H1 (cell line): Measurements from ENCODE around the gene CMIP. TPM values are rescaled to one million over a fixed set of nuclear protein-coding genes. Genes with fewer than 3 reads are reported as not detected.

Source experiments
- CTCF ChIA-PET: fragments of 300-600 bp; sonication (Branson Sonifier 250); formaldehyde crosslinking; loops from one replicate; lab custom pipeline; 2021; ENCODE audit not compliant: partially characterized antibody; lab: Charles Lee
- POLR2A ChIA-PET: fragments of 300-600 bp; sonication (Branson Sonifier 250); formaldehyde crosslinking; loops from one replicate; lab custom pipeline; 2021; ENCODE audit warnings: inconsistent platforms; ENCODE audit not compliant: partially characterized antibody; lab: Charles Lee
- DNase-seq, 2 experiments: peaks; one replicate each; pipeline versions ENCODE4 v3.0.0 to v3.0.0-alpha.2; 2010 to 2022; ENCODE audit warnings: low spot score in 2 of 2, low read depth in 1 of 2, mixed read lengths in 1 of 2
- FAIRE-seq: peaks from 2 replicates; lab custom pipeline; 2011; peaks lifted over from hg19 to GRCh38; lab: Jason Lieb, UNC
- H2AFZ ChIP-seq: 2 replicates; pipeline ENCODE4 v1.8.1; 2012; ENCODE audit warnings: low read length, inconsistent platforms
- H2AK5ac ChIP-seq: 2 replicates; pipeline ENCODE4 v1.6.1; 2013; ENCODE audit warnings: low read depth, low read length
- H2BK120ac ChIP-seq: replicated peaks from 2 replicates; pipeline ENCODE3; 2013; ENCODE audit warnings: low read depth, low read length, inconsistent platforms
- H2BK12ac ChIP-seq: 2 replicates; pipeline ENCODE4 v1.6.1; 2013; ENCODE audit warnings: low read depth, low read length
- H2BK15ac ChIP-seq: 2 replicates; pipeline ENCODE4 v1.6.1; 2013; ENCODE audit warnings: low read length
- H2BK20ac ChIP-seq: 2 replicates; pipeline ENCODE4 v1.6.1; 2013; ENCODE audit warnings: low read length
- H2BK5ac ChIP-seq: 2 replicates; pipeline ENCODE4 v1.6.1; 2013; ENCODE audit warnings: low read depth, low read length
- H3K14ac ChIP-seq: 2 replicates; pipeline ENCODE4 v1.6.1; 2013; ENCODE audit warnings: inconsistent platforms; ENCODE audit not compliant: insufficient read length
- H3K18ac ChIP-seq: 2 replicates; pipeline ENCODE4 v1.6.1; 2013; ENCODE audit warnings: low read length; ENCODE audit errors: extremely low read depth
- H3K23ac ChIP-seq: 2 replicates; pipeline ENCODE4 v1.6.1; 2013; ENCODE audit warnings: inconsistent platforms; ENCODE audit not compliant: insufficient read length
- H3K23me2 ChIP-seq: 2 replicates; pipeline ENCODE4 v1.6.1; 2013; ENCODE audit warnings: low read depth, low read length
- H3K27ac ChIP-seq: 2 replicates; pipeline ENCODE4 v1.6.1; 2011; ENCODE audit warnings: low read depth, low read length, inconsistent platforms
- H3K27me3 ChIP-seq, 4 experiments: replicated peaks in 1 of 4; 1 replicate in 1 of 4; 2 replicates in 3 of 4; pipeline versions ENCODE4 v1.6.1 to v1.8.1; 2011 to 2013; ENCODE audit warnings: low read length in 3 of 4, mild to moderate bottlenecking in 3 of 4, inconsistent platforms in 2 of 4, mixed read lengths in 2 of 4, moderate library complexity in 1 of 4; ENCODE audit not compliant: control insufficient read depth in 3 of 4, insufficient read depth in 3 of 4; ENCODE audit errors: extremely low read depth in 1 of 4
- H3K36me3 ChIP-seq, 4 experiments: 2 replicates each; pipeline versions ENCODE4 v1.6.1 to v1.8.1; 2011 to 2013; ENCODE audit warnings: mild to moderate bottlenecking in 4 of 4, low read length in 3 of 4, moderate library complexity in 2 of 4, control low read depth in 1 of 4, inconsistent platforms in 1 of 4; ENCODE audit not compliant: insufficient read depth in 4 of 4, control insufficient read depth in 2 of 4
- H3K4ac ChIP-seq: replicated peaks from 2 replicates; pipeline ENCODE3; 2013; ENCODE audit warnings: low read length, low read depth, mixed read lengths, inconsistent platforms; ENCODE audit not compliant: insufficient read length
- H3K4me1 ChIP-seq, 4 experiments: replicated peaks in 1 of 4; 1 replicate in 1 of 4; 2 replicates in 3 of 4; pipeline versions ENCODE4 v1.6.1 to v1.8.1; 2011 to 2013; ENCODE audit warnings: low read length in 3 of 4, inconsistent platforms in 2 of 4, mixed read lengths in 1 of 4; ENCODE audit not compliant: insufficient read depth in 4 of 4, control insufficient read depth in 3 of 4
- H3K4me2 ChIP-seq, 2 experiments: 2 replicates each; pipeline versions ENCODE4 v1.6.1 to v1.8.1; 2011 to 2013; ENCODE audit warnings: low read depth in 2 of 2, low read length in 2 of 2, control low read depth in 1 of 2, inconsistent platforms in 1 of 2, mild to moderate bottlenecking in 1 of 2; ENCODE audit not compliant: insufficient read depth in 1 of 2
- H3K4me3 ChIP-seq, 4 experiments: fragments of 200-600, 300-600 bp in 1 of 4; sonication (generic), shearing (Covaris generic), sonication (Bioruptor Twin) in 1 of 4; 2 replicates each; pipeline versions ENCODE4 v1.5.1 to v1.8.1; 2011 to 2016; ENCODE audit warnings: low read length in 4 of 4, low read depth in 3 of 4, control low read depth in 2 of 4, inconsistent platforms in 2 of 4, mild to moderate bottlenecking in 2 of 4, mixed read lengths in 1 of 4, moderate library complexity in 1 of 4; ENCODE audit not compliant: insufficient read depth in 2 of 4; ENCODE audit errors: extremely low read depth in 1 of 4
- H3K56ac ChIP-seq: replicated peaks from 2 replicates; pipeline ENCODE3; 2013; ENCODE audit warnings: low read depth, mild to moderate bottlenecking, mixed read lengths, low read length, inconsistent platforms; ENCODE audit not compliant: insufficient read length
- H3K79me1 ChIP-seq: 2 replicates; pipeline ENCODE4 v1.6.1; 2013; ENCODE audit warnings: low read depth, low read length, control low read depth
- H3K79me2 ChIP-seq, 2 experiments: 2 replicates each; pipeline versions ENCODE4 v1.6.1 to v1.8.1; 2012 to 2013; ENCODE audit warnings: low read length in 2 of 2, mild to moderate bottlenecking in 2 of 2, inconsistent platforms in 1 of 2; ENCODE audit not compliant: insufficient read depth in 2 of 2, control insufficient read depth in 1 of 2
- H3K9ac ChIP-seq, 4 experiments: replicated peaks in 1 of 4; 1 replicate in 1 of 4; 2 replicates in 3 of 4; pipeline versions ENCODE4 v1.6.1 to v1.8.1; 2011 to 2013; ENCODE audit warnings: low read depth in 3 of 4, low read length in 3 of 4, control low read depth in 2 of 4, mild to moderate bottlenecking in 2 of 4, moderate library complexity in 2 of 4, inconsistent platforms in 1 of 4; ENCODE audit errors: extremely low read depth in 1 of 4
- H3K9me3 ChIP-seq, 2 experiments: 2 replicates each; pipeline versions ENCODE4 v1.6.1 to v1.8.1; 2012 to 2013; ENCODE audit warnings: mild to moderate bottlenecking in 2 of 2, moderate library complexity in 2 of 2, control low read depth in 1 of 2, inconsistent platforms in 1 of 2, low read depth in 1 of 2, low read length in 1 of 2, mixed read lengths in 1 of 2; ENCODE audit not compliant: insufficient read depth in 2 of 2
- H4K20me1 ChIP-seq, 2 experiments: replicated peaks in 1 of 2; 2 replicates each; pipeline versions ENCODE3 to v1.8.1; 2011 to 2013; ENCODE audit warnings: inconsistent platforms in 2 of 2, low read length in 2 of 2, mild to moderate bottlenecking in 1 of 2; ENCODE audit not compliant: insufficient read depth in 2 of 2, control insufficient read depth in 1 of 2
- H4K5ac ChIP-seq: 2 replicates; pipeline ENCODE4 v1.6.1; 2013; ENCODE audit warnings: low read length, low read depth, mixed read lengths, inconsistent platforms; ENCODE audit not compliant: insufficient read length
- H4K8ac ChIP-seq: 2 replicates; pipeline ENCODE4 v1.8.0; 2013; ENCODE audit warnings: mild to moderate bottlenecking, moderate library complexity, low read length, inconsistent platforms; ENCODE audit not compliant: insufficient read depth; ENCODE audit errors: extremely low read depth
- H4K91ac ChIP-seq: replicated peaks from 2 replicates; pipeline ENCODE3; 2013; ENCODE audit warnings: low read length, mixed read lengths, inconsistent platforms; ENCODE audit not compliant: insufficient read length
- HDAC2 ChIP-seq, 2 experiments: fragments of 300-600 bp in 1 of 2; sonication (generic) in 1 of 2; IDR thresholded peaks; 2 replicates each; pipeline ENCODE4 v1.6.1; 2011 to 2012; ENCODE audit warnings: low read depth in 2 of 2, low read length in 2 of 2, mild to moderate bottlenecking in 2 of 2, moderate library complexity in 2 of 2, borderline replicate concordance in 1 of 2, inconsistent platforms in 1 of 2
- KDM1A ChIP-seq: fragments of 200-600, 300-600 bp; sonication (generic); IDR thresholded peaks from 2 replicates; pipeline ENCODE4 v1.7.1; 2016; ENCODE audit warnings: mild to moderate bottlenecking, low read length, borderline replicate concordance
- NANOG ChIP-seq: IDR thresholded peaks from 2 replicates; pipeline ENCODE4 v1.6.1; 2011; ENCODE audit warnings: low read length, low read depth, mild to moderate bottlenecking, inconsistent platforms; ENCODE audit not compliant: insufficient read depth, poor library complexity, severe bottlenecking
- POLR2A ChIP-seq, 2 experiments: IDR thresholded peaks; 1 replicate in 1 of 2; 2 replicates in 1 of 2; pipeline ENCODE4 v1.6.1; 2011; ENCODE audit warnings: low read depth in 2 of 2, low read length in 2 of 2, mild to moderate bottlenecking in 2 of 2; ENCODE audit errors: control extremely low read depth in 1 of 2
- TAF1 ChIP-seq: IDR thresholded peaks from 2 replicates; pipeline ENCODE4 v1.6.1; 2011; ENCODE audit warnings: mild to moderate bottlenecking, low read depth, low read length
- WGBS, 2 experiments: shearing (Covaris generic) in 1 of 2; methylation state at CpG; one replicate each; pipeline versions ENCODE4 v1.1.6 to v1.1.7; 2013 to 2015; ENCODE audit warnings: low lambda C conversion rate in 2 of 2, mixed read lengths in 2 of 2, inconsistent platforms in 1 of 2, low coverage in 1 of 2, missing lambda C conversion rate in 1 of 2; ENCODE audit not compliant: insufficient replicate concordance in 2 of 2, insufficient coverage in 1 of 2, insufficient read length in 1 of 2; ENCODE audit errors: extremely low coverage in 1 of 2, missing lambda C conversion rate in 1 of 2; 5-methylcytosine and 5-hydroxymethylcytosine counted together
- polyA plus RNA-seq, 7 experiments: library from polyadenylated mRNA; depleted of rRNA in 3 of 7; stranded (reverse) in 5 of 7; unstranded in 2 of 7; fragments of >200 nt in 5 of 7; fragments of 200-250 nt in 2 of 7; gene quantifications; 1 replicate in 5 of 7; 2 replicates in 1 of 7; 4 replicates in 1 of 7; pipeline versions ENCODE4 v1.2.1 to v1.2.3, GENCODE V29; 2011 to 2013; ENCODE audit warnings: missing spikeins in 2 of 7, mixed read lengths in 2 of 7
- total RNA-seq: library from RNA; stranded (reverse); fragmentation: NEBNext Ultra II Directional; extraction: Animal tissue kit (Norgen Biotek cat#: 25700); gene quantifications from 2 replicates; pipeline ENCODE4 v1.2.1, GENCODE V29; 2021
- TF ChIP-seq, protein P1 (sequence below): IDR thresholded peaks from 2 replicates; pipeline ENCODE4 v1.6.1; 2012; ENCODE audit warnings: inconsistent platforms

CMIP gene
- total and polyA plus RNA-seq, 2 of the 8 experiments (the other 6 are each of a cell fraction or from before 2014, with no cell fraction given), result 7.9 to 53.2 TPM

- DNase-seq (no peak), FAIRE-seq (no peak)
- no peak overlapping the region for H3K18ac ChIP-seq
- WGBS, 2 experiments, result 94% methylated on average over 10 of the region's 11 CpGs; no CpG with 5 or more reads in 1 of the 2 experiments
- no peak overlapping the region for H2BK20ac ChIP-seq
- no peaks in the 10 kb centered on the region for H3K23me2 ChIP-seq
- H2BK12ac ChIP-seq, result no peak overlapping the region
- no peak overlapping the region for H2AK5ac ChIP-seq
- H4K5ac ChIP-seq, result no peak overlapping the region
- H2AFZ ChIP-seq, result no peak overlapping the region
- H4K20me1 ChIP-seq, result peaks cover 0 to under 1% of the 10 kb centered on the region in 2 experiments
- H3K27ac ChIP-seq, result no peak overlapping the region
- H3K79me2 ChIP-seq, result no peaks in the 10 kb centered on the region
- H3K4me3 ChIP-seq, result no peak overlapping the region
- H3K14ac ChIP-seq, result no peak overlapping the region
- CTCF ChIA-PET, result interaction anchor here (0.5 to 4.9 kb wide), 5 partner anchors 9 to 544 kb away, joined by 3 to 23 read pairs (median 3); no protein-coding TSS in a partner anchor
- H3K9ac ChIP-seq, result no peak overlapping the region
- H3K4ac ChIP-seq, result no peak overlapping the region
- H4K91ac ChIP-seq, result no peak overlapping the region
- no peaks in the 10 kb centered on the region for H3K79me1 ChIP-seq
- H3K56ac ChIP-seq, result no peak overlapping the region
- no peaks in the 10 kb centered on the region for H3K27me3 ChIP-seq
- no peak overlapping the region for H4K8ac ChIP-seq
- H2BK15ac ChIP-seq, result no peak overlapping the region
- H3K4me1 ChIP-seq, result peaks cover 0 to 19% (median 16%) of the 10 kb centered on the region in 4 experiments; a peak in 6 of 7 replicates
- H3K9me3 ChIP-seq, result no peaks in the 10 kb centered on the region
- POLR2A ChIA-PET, result interaction anchor here (1.2 kb wide), 1 partner anchor 21 kb away, joined by 3 read pairs; no protein-coding TSS in a partner anchor
- no peak overlapping the region for H2BK120ac ChIP-seq
- H3K36me3 ChIP-seq, result peaks cover 3 to 18% (median 11%) of the 10 kb centered on the region in 4 experiments; a peak in 7 of 8 replicates
- no peak overlapping the region for H3K23ac ChIP-seq
- TF ChIP-seq KDM1A, result peak; percentile 90; the same call in 1 of the 2 replicates
- TF ChIP-seq, protein P1, sequence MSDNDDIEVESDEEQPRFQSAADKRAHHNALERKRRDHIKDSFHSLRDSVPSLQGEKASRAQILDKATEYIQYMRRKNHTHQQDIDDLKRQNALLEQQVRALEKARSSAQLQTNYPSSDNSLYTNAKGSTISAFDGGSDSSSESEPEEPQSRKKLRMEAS, result no peak
- no peak for TF ChIP-seq TAF1
- TF ChIP-seq NANOG, result no peak
- peak in 1 of 2 experiments; percentile 56; a peak in 1 of 4 replicates for TF ChIP-seq HDAC2 (IDR thresholded peaks at IDR 0.05; ENCODE audit: borderline replicate concordance in 1 of 2, low read depth in 2 of 2, low read length in 2 of 2)
- no peak for TF ChIP-seq POLR2A (IDR thresholded peaks at IDR 0.05; ENCODE audit: control extremely low read depth in 1 of 2, low read depth in 2 of 2, low read length in 2 of 2)
- no peak overlapping the region for H2BK5ac ChIP-seq
- H3K4me2 ChIP-seq, result no peak overlapping the region
These were observed 263.8 kb downstream of the CMIP start for GRCh38 chr16:81708266-81709015.
